Left ventricle myocardium inferior (tissue), 1 donor: ENCODE data around the gene PCDHGA1. TPM values are rescaled to one million over a fixed set of nuclear protein-coding genes. Genes with fewer than 3 reads are reported as not detected.

Experiments
- DNase-seq: peaks from one replicate; pipeline ENCODE4 v3.0.0-alpha.2; 2020
- H3K27ac ChIP-seq: fragments of 200-600 bp; replicated peaks from 2 replicates; pipeline ENCODE4 v1.8.0; 2021
- H3K27me3 ChIP-seq: fragments of 200-600 bp; 2 replicates; pipeline ENCODE4 v1.8.0; 2021; ENCODE audit warnings: low read depth
- H3K36me3 ChIP-seq: fragments of 200-600 bp; 2 replicates; pipeline ENCODE4 v1.8.0; 2021
- H3K4me1 ChIP-seq: fragments of 200-600 bp; 2 replicates; pipeline ENCODE4 v1.8.0; 2021
- H3K4me3 ChIP-seq: fragments of 200-600 bp; 2 replicates; pipeline ENCODE4 v1.8.0; 2021; ENCODE audit warnings: mild to moderate bottlenecking, moderate library complexity
- H3K9me3 ChIP-seq: fragments of 200-600 bp; replicated peaks from 2 replicates; pipeline ENCODE4 v1.8.0; 2021
- CTCF ChIP-seq: fragments of 200-600 bp; IDR thresholded peaks from 2 replicates; pipeline ENCODE4 v1.8.0; 2021; ENCODE audit warnings: antibody characterized with exemption, mild to moderate bottlenecking, borderline replicate concordance
- intact Hi-C: fragments of 100-400 bp; cut with micrococcal nuclease; formaldehyde crosslinking; loops from one replicate; pipeline ENCODE4 v1.11.0; 2022
- total RNA-seq: library from RNA; stranded (reverse); fragmentation: NEBNext Ultra II Directional; extraction: Animal tissue kit (Norgen Biotek cat#: 25700); gene quantifications from one replicate; pipeline ENCODE4 v1.2.1, GENCODE V29; 2021
- donor health status: DM: no; HTN: yes; CAD: no; lungs with severe emphysema.

The PCDHGA1 gene
- total RNA-seq, 1 donor from 2014 or later, result 3.1 TPM

GRCh38 chr5:141355641-141356040 is 25.3 kb downstream of the PCDHGA1 start:
- no peak for DNase-seq
- H3K36me3 ChIP-seq, result peaks cover 21% of the 10 kb centered on the region
- peaks cover 58% of the 10 kb centered on the region for H3K4me1 ChIP-seq
- H3K27me3 ChIP-seq, result no peaks in the 10 kb centered on the region
- peaks cover 98% of the 10 kb centered on the region for H3K9me3 ChIP-seq
- intact Hi-C loops, result no loop called here
- no peak overlapping the region for H3K27ac ChIP-seq
- TF ChIP-seq CTCF, result no peak
- peak overlapping the region; percentile 54 for H3K4me3 ChIP-seq

GRCh38 chr5:141356133-141356532 is 25.8 kb downstream of the PCDHGA1 start:
- Histone ChIP-seq H3K27ac (no peak overlapping the region), H3K4me1 (peaks cover 53% of the 10 kb centered on the region), H3K36me3 (peaks cover 21% of the 10 kb centered on the region), H3K9me3 (peaks cover 98% of the 10 kb centered on the region), H3K4me3 (no peak overlapping the region), H3K27me3 (no peaks in the 10 kb centered on the region)
- intact Hi-C loops, result no loop called here
- DNase-seq, result no peak
- no peak for TF ChIP-seq CTCF

- intact Hi-C loops, result no loop called here
Observed at GRCh38 chr5:141356950-141357349, 26.6 kb downstream of the PCDHGA1 start.

GRCh38 chr5:141359790-141360426 is 29.6 kb downstream of the PCDHGA1 start, which contains the start of gene PCDHGB2:
PCDHGB2 (plus strand) TSS chr5:141359994; CDS start chr5:141360136, 142 bp downstream.
- DNase-seq, result no peak
- no peaks in the 10 kb centered on the region for H3K27me3 ChIP-seq
- intact Hi-C loops, result no loop called here
- H3K4me1 ChIP-seq, result peaks cover 52% of the 10 kb centered on the region
- peaks cover 31% of the 10 kb centered on the region for H3K36me3 ChIP-seq
- H3K4me3 ChIP-seq, result peak within 1 kb of the TSS; percentile 53
- H3K27ac ChIP-seq, result peak within 1 kb of the TSS; percentile 59
- TF ChIP-seq CTCF, result peak; percentile 64
- peaks cover 99% of the 10 kb centered on the region for H3K9me3 ChIP-seq

More at GRCh38 chr5:141356950-141357349, 26.6 kb downstream of the PCDHGA1 start:
- H3K9me3 ChIP-seq, result peaks cover 99% of the 10 kb centered on the region
- peak overlapping the region; percentile 7 for H3K4me3 ChIP-seq
- H3K27ac ChIP-seq, result no peak overlapping the region
- peaks cover 18% of the 10 kb centered on the region for H3K36me3 ChIP-seq
- TF ChIP-seq CTCF, result no peak
- peaks cover 57% of the 10 kb centered on the region for H3K4me1 ChIP-seq
- DNase-seq, result no peak
- H3K27me3 ChIP-seq, result no peaks in the 10 kb centered on the region

GRCh38 chr5:141360685-141361084 is 30.4 kb downstream of the PCDHGA1 start:
- TF ChIP-seq CTCF, result no peak
- Histone ChIP-seq H3K9me3 (peaks cover 99% of the 10 kb centered on the region), H3K4me1 (peaks cover 47% of the 10 kb centered on the region), H3K27me3 (no peaks in the 10 kb centered on the region), H3K27ac (peak overlapping the region; percentile 59), H3K36me3 (peaks cover 31% of the 10 kb centered on the region), H3K4me3 (peak overlapping the region; percentile 53)
- intact Hi-C loops, result no loop called here
- DNase-seq, result no peak
